Measurements from ENCODE around the gene TBC1D3B. TPM values are rescaled to one million over a fixed set of nuclear protein-coding genes. Genes with fewer than 3 reads are reported as not detected.
"Not testable (repeated sequence)": the region's sequence is repeated elsewhere in the genome, so short reads cannot be mapped to it uniquely, and the experiment has no call there.

Gene TBC1D3B
- total RNA-seq, 1 donor from 2014 or later: 14.5 TPM

DNA sequence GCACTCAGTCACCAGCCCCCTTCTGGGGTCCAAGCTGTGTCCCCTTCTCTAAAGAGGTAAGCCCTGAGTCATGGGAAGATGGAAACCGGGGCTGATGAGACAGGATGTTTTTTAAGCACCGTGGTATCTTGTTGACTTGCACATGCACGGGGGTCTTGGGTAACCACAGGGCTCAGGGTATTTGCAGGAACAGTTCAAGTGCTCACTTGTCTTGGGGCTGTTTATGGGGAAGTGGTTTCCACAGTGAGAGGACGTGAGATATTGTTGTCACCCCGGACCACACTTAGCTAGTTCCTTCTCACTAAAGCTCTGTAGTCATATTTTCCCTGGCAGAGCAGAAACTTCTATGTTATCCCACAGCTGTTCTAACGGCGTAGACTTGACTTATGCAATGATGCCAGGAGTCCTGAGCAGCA, 12.5 kb upstream of the TBC1D3B start:
- Mint-ChIP-seq H3K4me1 (ENCODE audit: unreplicated experiment) (peaks cover 6% of the 10 kb centered on the region), H3K9me3 (no peaks in the 10 kb centered on the region), H3K27me3 (peaks cover 62% of the 10 kb centered on the region), H3K4me3 (no peak overlapping the region), H3K27ac (no peak overlapping the region), H3K36me3 (no peaks in the 10 kb centered on the region)
- TF ChIP-seq, protein P1, sequence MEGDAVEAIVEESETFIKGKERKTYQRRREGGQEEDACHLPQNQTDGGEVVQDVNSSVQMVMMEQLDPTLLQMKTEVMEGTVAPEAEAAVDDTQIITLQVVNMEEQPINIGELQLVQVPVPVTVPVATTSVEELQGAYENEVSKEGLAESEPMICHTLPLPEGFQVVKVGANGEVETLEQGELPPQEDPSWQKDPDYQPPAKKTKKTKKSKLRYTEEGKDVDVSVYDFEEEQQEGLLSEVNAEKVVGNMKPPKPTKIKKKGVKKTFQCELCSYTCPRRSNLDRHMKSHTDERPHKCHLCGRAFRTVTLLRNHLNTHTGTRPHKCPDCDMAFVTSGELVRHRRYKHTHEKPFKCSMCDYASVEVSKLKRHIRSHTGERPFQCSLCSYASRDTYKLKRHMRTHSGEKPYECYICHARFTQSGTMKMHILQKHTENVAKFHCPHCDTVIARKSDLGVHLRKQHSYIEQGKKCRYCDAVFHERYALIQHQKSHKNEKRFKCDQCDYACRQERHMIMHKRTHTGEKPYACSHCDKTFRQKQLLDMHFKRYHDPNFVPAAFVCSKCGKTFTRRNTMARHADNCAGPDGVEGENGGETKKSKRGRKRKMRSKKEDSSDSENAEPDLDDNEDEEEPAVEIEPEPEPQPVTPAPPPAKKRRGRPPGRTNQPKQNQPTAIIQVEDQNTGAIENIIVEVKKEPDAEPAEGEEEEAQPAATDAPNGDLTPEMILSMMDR (conservative IDR thresholded peaks at IDR 0.05): no peak
- DNase-seq (ENCODE audit: extremely low spot score, unreplicated experiment): no peak

DNA sequence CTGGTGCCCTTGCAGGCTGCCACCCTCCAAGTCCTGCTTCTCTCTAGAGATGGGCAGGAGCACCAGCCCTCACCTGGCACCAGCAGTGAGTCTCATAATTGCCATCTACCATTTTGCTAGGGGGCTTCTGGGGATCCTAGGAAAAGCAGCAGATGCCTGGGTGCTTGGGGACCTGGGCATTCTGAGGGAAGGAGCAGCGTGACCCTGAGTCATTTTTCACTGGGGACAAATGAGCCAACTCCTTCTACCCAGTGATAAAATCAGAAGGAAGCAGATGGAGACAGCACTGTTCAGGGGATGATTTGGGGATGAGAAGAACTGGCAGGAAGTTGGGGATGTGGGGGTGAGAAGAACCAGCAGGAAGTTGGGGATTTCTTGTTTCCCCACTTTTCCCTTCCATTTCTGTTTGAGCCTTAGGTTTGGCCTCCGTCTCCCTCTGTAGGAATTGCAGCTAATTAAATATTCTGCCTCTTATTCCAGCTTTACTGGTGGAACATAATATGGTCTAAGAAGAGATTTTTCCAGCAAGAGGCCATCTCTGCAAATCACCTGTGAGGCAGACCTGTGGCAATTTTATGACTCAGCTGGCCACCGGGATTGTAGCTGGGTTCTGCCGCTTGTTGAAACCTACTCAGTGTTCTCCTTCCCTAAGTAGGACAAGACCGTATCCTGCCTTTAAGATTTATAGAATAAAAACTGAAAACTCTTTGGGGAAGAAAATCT, 11.7 kb upstream of the TBC1D3B start:
- peak; percentile 65 for DNase-seq (ENCODE audit: extremely low spot score, unreplicated experiment)
- not testable (repeated sequence) for H3K9me3 Mint-ChIP-seq; H3K36me3 Mint-ChIP-seq; H3K27ac Mint-ChIP-seq; H3K4me3 Mint-ChIP-seq; H3K4me1 Mint-ChIP-seq (ENCODE audit: unreplicated experiment)
- peaks cover 62% of the 10 kb centered on the region for H3K27me3 Mint-ChIP-seq

DNA sequence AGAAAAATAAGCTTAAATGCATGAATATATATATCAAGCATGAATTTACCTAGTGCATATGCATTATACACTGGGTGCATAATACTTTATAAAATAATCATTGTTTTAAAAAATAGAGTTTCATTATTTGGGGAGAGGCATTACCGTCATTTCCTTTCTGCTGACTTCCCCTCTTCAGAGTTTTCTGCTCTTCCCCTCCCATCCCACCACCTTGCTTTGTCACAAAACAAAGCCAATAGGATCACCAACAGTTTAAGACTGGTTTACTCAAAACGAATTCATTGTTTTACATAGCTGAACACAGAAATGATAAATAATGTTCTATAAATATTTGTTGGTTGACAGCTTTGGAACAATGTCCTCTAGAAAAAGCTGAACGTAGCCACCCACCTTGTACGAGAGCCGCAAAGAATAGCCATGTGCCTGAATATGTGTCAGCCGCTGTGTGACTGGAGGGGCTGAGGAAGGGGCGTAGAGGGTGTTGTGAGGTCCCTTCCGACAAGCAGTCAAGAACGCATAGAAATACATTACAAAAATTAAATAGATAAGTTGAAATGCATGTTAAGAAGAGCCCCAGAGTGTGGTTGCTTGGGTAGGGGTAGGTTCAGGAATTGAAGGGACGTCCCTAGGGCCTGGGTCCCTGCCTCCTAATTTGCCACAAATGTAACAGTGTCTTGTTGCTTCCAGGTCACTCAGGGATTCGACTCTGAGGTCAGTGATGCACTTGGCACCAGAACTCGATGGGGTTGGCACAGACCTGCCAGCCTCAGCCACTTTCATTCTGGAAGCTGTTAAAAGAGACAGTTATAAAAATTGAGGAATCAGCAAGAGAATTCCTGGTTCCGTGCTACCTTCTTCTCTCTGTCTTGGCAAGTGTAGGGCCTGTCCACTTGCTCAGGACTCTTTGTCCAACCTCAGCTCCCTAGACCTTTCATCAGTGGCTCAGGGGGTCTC, 10.7 kb upstream of the TBC1D3B start:
- not testable (repeated sequence) for DNase-seq (ENCODE audit: extremely low spot score, unreplicated experiment); H3K9me3 Mint-ChIP-seq; H3K4me1 Mint-ChIP-seq (ENCODE audit: unreplicated experiment); H3K27ac Mint-ChIP-seq; H3K4me3 Mint-ChIP-seq; H3K36me3 Mint-ChIP-seq
- H3K27me3 Mint-ChIP-seq: peaks cover 61% of the 10 kb centered on the region

DNA sequence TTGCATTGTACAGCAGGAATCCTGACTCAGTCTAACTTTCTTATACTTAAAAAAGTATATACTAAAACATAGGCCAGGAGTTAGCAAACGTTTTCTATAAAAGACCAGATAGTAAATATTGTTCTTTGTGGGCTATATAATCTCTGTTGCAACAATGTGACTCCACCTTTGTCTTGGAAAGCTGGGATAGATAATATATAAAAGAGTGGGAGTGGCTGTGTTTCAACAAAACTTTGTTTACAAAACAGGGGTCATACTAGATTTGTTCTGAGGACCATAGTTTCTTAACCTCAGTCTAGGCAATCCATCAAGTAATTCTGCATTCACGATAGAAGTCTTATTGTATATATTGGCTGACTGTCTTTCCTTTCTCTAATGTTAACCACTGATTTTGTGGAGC, 9.0 kb upstream of the TBC1D3B start:
- H3K4me1 Mint-ChIP-seq (ENCODE audit: unreplicated experiment): peaks cover 5% of the 10 kb centered on the region
- no peak overlapping the region for H3K4me3 Mint-ChIP-seq
- H3K36me3 Mint-ChIP-seq: no peaks in the 10 kb centered on the region

DNA sequence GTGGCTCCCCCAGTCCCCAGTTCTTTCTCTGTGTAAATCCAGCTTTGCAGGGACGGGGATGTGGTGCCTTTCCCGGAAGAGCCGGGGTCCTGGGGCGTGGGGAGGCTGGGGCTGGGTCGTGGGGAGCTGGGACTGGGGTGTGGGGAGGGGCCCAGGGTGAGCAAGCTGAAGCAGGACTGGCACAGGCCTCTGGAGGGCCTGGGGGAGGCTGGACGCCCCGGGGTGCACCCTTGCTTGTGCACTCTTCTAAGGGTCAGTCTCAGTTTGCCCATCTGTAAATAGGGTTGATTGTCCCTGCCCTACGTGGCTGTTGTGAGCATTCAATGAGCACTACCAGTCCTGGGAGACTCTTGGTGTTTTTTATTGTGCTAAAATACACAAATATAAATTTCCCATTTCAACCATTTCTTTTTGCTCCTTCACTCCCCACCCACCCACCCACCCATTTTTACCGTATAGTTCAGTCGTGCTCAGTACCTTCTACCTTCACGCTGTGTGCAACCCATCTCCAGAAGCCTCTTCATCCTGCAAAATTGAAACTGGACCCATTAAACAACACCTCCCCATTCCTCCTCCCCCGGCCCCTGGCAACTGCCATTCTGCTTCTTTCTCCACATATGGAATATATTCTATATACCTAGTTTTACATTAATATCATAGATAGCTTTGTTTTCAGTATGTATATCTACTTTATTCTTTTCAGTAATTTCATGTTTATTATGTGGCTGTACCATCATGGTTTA, 7.8 kb upstream of the TBC1D3B start:
- no peak for DNase-seq (ENCODE audit: extremely low spot score, unreplicated experiment)
- no peaks in the 10 kb centered on the region for H3K36me3 Mint-ChIP-seq
- TF ChIP-seq, protein P1 (conservative IDR thresholded peaks at IDR 0.05): no peak
- peaks cover 80% of the 10 kb centered on the region for H3K27me3 Mint-ChIP-seq
- no peaks in the 10 kb centered on the region for H3K9me3 Mint-ChIP-seq
- peak overlapping the region; percentile 72 for H3K4me3 Mint-ChIP-seq
- H3K27ac Mint-ChIP-seq: no peak overlapping the region
- peaks cover 5% of the 10 kb centered on the region for H3K4me1 Mint-ChIP-seq (ENCODE audit: unreplicated experiment)

More for the DNA sequence above, 9.0 kb upstream of the TBC1D3B start:
- H3K9me3 Mint-ChIP-seq: no peaks in the 10 kb centered on the region
- H3K27ac Mint-ChIP-seq: no peak overlapping the region
- no peak for DNase-seq (ENCODE audit: extremely low spot score, unreplicated experiment)
- TF ChIP-seq, protein P1 (conservative IDR thresholded peaks at IDR 0.05): no peak
- peaks cover 76% of the 10 kb centered on the region for H3K27me3 Mint-ChIP-seq
